ENCODE data around the gene CIT.

Gene CIT

GRCh38 chr12:119859241-119859640 is 17.9 kb downstream of the CIT start:
- DNase-seq (ENCODE audit: low spot score): no peak

DNA sequence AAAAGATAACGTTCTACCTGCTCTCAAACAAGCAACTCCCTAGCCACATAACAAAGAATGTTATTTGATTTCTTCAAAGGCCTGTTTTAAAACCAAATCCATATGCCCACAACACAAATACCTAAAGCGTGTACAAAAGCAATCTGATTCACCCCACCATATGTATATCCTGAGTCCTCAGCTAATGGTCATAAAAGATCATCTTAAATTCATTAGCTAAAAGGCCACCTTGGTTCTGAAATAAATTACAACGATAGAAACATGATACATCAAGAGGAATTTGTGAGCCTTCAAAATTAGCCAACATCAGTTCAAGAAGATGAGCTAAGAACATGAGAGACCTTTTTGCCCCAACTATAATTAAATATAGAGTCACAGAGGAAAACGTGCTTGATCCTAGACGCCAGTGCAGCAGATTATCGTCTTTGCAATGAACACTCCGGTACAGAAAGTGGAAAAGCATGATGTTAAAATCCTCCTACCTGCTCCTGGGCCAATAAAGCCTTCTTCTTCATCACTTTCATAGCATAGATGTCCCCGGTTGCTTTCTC is 20.0 kb downstream of the CIT start:
- DNase-seq (ENCODE audit: low spot score): no peak

DNA sequence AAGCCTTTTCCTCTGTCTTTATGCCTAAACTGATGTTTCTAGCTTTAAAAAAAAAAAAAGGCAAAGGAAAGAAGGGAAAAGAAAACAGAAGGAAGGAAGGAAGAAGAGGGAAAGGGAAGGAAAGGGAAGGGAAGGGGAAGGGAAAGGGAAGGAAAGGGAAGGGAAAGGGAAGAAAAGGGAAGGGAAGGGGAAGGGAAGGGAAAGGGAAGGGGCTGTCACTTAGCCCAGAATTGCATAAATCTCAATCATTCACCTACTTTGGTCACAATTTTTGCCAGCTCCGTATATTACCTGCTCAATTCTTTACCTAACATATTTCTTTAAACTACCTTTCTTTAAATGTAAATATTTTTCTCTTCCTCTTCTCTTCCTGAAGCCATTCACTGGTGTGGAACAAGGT is 26.8 kb downstream of the CIT start:
- DNase-seq (ENCODE audit: low spot score): no peak

GRCh38 chr12:119843100-119843499 is 34.0 kb downstream of the CIT start:
- DNase-seq (ENCODE audit: low spot score): no peak

DNA sequence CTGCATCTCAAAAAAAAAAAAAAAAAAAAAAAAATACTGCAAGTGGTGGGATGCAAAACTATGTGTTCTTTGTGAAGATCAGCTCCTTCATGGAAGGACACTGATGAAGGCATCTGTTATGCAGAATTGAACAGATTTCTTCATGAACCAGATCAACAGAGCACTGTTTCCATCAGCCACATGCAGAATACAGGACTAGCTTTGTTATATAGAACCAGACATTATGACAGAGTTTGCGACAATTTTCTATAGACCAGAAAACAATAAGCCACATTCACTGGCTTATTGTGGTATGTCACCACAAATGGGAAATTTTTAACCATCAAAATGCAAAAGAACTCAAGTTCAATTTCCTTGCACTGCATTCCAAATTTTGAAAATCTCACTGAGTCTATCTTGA is 34.7 kb downstream of the CIT start:
- DNase-seq (ENCODE audit: low spot score): no peak

- DNase-seq (ENCODE audit: low spot score): no peak
Observed at GRCh38 chr12:119841433-119842210, 35.5 kb downstream of the CIT start.

- no peak for DNase-seq (ENCODE audit: low spot score)
Observed at GRCh38 chr12:119840582-119840981, 36.5 kb downstream of the CIT start.

DNA sequence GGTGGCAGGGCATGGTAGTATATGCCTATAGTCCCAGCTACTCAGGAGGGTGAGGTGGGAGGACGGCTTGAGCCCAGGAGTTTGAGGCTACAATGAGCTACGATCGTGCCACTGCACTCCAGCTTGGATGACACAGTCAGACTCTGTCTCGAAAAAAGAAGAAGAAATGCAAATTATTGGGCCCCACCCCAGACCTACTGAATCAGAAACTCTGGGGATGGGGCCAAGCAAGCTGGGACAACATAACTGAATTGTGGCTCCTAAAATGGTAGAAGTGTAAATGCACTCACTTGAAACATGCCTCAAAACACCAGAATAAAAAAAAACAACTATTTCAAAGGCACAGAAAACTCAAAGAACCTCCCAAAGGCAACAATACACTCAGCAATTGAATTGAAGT is 37.0 kb downstream of the CIT start:
- no peak for DNase-seq (ENCODE audit: low spot score)

GRCh38 chr12:119838826-119839600 is 38.1 kb downstream of the CIT start:
- no peak for DNase-seq (ENCODE audit: low spot score)

GRCh38 chr12:119836781-119837180 is 40.3 kb downstream of the CIT start:
- no peak for DNase-seq (ENCODE audit: low spot score)

GRCh38 chr12:119835068-119835467 is 42.1 kb downstream of the CIT start:
- no peak for DNase-seq (ENCODE audit: low spot score)

- peak; percentile 20 for DNase-seq (ENCODE audit: low spot score)
Observed at GRCh38 chr12:119829439-119829838, 47.7 kb downstream of the CIT start.

- peak; percentile 35 for DNase-seq (ENCODE audit: low spot score)
Observed at GRCh38 chr12:119828300-119828699, 48.8 kb downstream of the CIT start.

- no peak for DNase-seq (ENCODE audit: low spot score)
Observed at GRCh38 chr12:119827760-119828159, 49.4 kb downstream of the CIT start.

DNA sequence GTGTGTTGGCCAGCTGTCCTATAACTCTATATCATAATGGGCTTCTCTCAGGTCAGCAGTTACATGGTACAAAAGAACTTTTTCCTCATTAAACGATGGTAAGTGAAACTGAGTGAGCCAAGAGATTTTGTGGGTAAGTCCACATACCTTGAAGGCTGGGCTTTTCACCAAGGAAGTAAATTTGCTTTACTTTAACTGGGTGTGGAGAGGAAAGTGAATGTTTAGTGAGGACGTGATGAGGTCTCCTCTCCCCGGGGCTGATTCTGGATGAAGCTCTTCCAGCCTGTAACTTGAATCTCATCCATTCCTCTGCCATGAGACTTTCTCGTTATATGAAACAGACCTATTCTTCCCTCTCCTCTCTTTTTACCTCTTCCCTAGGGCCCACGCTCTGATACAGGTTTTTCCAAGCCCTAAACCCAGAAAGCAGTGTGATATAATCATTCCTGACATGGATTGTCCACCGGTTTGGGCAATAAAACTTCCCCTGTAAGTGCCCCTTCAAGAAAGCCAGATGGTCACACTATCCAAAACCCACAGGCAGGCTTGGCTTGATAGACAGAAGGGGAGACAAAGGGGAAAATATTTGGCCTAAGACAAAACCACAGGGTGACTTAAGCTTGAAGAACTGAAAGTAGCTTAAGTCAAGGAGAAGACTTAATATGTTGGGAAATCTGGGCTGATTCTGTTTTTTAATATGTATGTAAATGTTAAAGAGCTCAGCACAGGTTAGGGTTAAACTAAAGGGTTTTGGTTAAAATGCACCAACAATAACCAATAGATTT is 50.3 kb downstream of the CIT start:
- DNase-seq (ENCODE audit: low spot score): no peak

DNA sequence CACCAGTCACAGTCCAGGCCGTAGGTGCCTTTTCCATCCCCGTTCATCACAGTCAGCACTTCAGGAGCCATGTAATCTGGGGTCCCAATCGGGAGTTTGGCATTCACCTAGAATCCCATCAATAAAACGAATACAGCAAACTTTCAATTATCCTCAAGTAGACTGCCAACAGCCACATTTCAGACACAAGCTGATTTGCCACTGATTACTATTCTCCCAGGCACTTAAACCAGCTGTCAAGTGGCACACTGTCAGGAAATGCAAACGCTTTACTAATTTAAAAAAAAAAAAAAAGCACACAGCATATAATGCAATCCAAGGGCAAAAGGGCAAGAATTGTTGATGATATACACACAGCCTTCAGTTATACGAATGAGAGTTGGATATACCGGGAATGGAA is 51.9 kb downstream of the CIT start:
- DNase-seq (ENCODE audit: low spot score): no peak

GRCh38 chr12:119822046-119822445 is 55.1 kb downstream of the CIT start:
- DNase-seq (ENCODE audit: low spot score): no peak

- no peak for DNase-seq (ENCODE audit: low spot score)
Observed at GRCh38 chr12:119819322-119819721, 57.8 kb downstream of the CIT start.

- no peak for DNase-seq (ENCODE audit: low spot score)
Observed at GRCh38 chr12:119817546-119818343, 59.4 kb downstream of the CIT start.

GRCh38 chr12:119809023-119809422 is 68.1 kb downstream of the CIT start:
- DNase-seq (ENCODE audit: low spot score): peak; percentile 19

DNA sequence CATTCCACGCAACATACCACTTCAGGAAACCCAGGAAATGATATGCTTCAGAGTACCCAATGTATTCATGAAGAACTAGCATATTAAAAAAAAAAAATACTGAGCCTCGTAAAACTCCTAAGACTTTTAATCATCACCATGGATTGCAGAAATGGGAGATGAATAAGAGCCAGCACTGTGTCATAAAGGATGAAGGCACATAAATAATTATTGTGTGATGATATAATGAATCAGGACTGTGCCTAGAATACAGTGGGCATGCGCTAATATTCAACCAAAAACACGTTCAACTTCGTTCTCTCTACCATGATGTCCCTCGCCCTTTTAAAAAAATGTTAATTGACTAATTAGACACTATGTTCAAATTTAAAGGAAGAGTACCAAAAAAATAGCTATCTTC is 68.7 kb downstream of the CIT start:
- DNase-seq (ENCODE audit: low spot score): no peak

DNA sequence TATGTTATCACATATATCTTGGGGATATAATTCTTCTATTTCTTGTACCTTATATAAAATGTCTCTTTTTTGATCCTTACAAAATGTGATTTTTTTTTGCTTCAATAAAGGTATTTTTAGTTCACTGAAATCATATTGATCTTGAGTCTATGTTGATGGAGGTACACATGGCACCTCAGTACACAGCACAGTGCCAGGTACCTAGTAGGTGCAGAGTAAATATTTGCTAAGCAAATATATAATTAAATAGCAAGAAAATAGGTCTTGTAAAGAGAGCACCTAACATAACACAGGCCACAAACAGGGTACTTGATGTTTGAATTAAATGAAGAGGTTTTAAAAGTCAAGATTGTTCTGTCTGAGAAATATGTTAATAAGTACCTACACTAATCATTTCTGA is 69.7 kb downstream of the CIT start:
- no peak for DNase-seq (ENCODE audit: low spot score)
